ENCODE measurements around the gene ZMIZ1.

DNA sequence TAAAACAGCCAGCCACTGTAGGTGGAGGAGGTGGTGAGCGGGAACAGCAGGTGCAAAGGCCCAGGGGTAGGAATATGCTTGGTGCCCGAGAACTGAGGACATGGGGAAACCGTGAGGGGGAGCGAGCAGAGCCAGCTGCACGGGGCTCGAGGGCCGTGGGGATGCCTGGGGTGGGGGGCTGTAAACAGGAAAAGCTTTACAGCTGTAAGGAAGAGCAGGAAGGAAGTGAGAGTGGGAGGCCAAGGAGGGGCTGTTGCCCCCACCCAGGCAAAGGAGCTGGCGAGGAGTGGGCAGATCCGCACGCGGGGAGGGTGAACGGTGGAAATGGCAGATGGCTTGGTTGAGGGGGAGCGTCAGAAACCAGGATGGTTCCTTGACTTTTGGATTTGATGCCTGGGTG is 34.4 kb downstream of the ZMIZ1 start:
- TF ChIP-seq, protein P1, sequence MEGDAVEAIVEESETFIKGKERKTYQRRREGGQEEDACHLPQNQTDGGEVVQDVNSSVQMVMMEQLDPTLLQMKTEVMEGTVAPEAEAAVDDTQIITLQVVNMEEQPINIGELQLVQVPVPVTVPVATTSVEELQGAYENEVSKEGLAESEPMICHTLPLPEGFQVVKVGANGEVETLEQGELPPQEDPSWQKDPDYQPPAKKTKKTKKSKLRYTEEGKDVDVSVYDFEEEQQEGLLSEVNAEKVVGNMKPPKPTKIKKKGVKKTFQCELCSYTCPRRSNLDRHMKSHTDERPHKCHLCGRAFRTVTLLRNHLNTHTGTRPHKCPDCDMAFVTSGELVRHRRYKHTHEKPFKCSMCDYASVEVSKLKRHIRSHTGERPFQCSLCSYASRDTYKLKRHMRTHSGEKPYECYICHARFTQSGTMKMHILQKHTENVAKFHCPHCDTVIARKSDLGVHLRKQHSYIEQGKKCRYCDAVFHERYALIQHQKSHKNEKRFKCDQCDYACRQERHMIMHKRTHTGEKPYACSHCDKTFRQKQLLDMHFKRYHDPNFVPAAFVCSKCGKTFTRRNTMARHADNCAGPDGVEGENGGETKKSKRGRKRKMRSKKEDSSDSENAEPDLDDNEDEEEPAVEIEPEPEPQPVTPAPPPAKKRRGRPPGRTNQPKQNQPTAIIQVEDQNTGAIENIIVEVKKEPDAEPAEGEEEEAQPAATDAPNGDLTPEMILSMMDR (conservative IDR thresholded peaks at IDR 0.05; ENCODE audit: low read depth, low read length) = no peak
- TF ChIP-seq EZH2 (IDR thresholded peaks at IDR 0.05; ENCODE audit: borderline replicate concordance, low read depth, low read length, poor library complexity, severe bottlenecking) = no peak
